WTC11 (cell line): ENCODE results near the gene IGFN1. TPM values are rescaled to one million over a fixed set of nuclear protein-coding genes. Genes with fewer than 3 reads are reported as not detected.

Source experiments
- ATAC-seq: fragments of 200-7000 bp; cut with Tn5 transposase; 2 replicates; pipeline ENCODE4 v1.10.0; 2021; ENCODE audit warnings: mild to moderate bottlenecking, moderate library complexity
- CTCF ChIA-PET: fragments of 300-600 bp; sonication (Branson Sonifier 250); formaldehyde crosslinking; loops from one replicate; lab custom pipeline; 2021; ENCODE audit warnings: antibody characterized with exemption; lab: Charles Lee
- POLR2A ChIA-PET: fragments of 350-600 bp; sonication (Branson Sonifier 250); formaldehyde crosslinking; loops from one replicate; lab custom pipeline; 2021; ENCODE audit warnings: antibody characterized with exemption; lab: Charles Lee
- DNase-seq: peaks from one replicate; pipeline ENCODE4 v3.0.0; 2021; ENCODE audit warnings: low spot score
- H3K27ac Mint-ChIP-seq: 2 replicates; pipeline ENCODE4 v1.8.0; 2021; ENCODE audit warnings: mixed read lengths
- H3K27me3 Mint-ChIP-seq: 2 replicates; pipeline ENCODE4 v1.8.0; 2021; ENCODE audit warnings: low read depth, mild to moderate bottlenecking, moderate library complexity, mixed read lengths
- H3K36me3 Mint-ChIP-seq: 2 replicates; pipeline ENCODE4 v1.8.0; 2021; ENCODE audit warnings: mixed read lengths
- H3K4me1 Mint-ChIP-seq: 2 replicates; pipeline ENCODE4 v1.8.0; 2022; ENCODE audit warnings: mixed read lengths
- H3K4me3 Mint-ChIP-seq: 2 replicates; pipeline ENCODE4 v1.8.0; 2021; ENCODE audit warnings: mild to moderate bottlenecking, moderate library complexity, mixed read lengths
- H3K9me3 Mint-ChIP-seq: 2 replicates; pipeline ENCODE4 v1.8.0; 2021; ENCODE audit warnings: mixed read lengths
- ATF1 ChIP-seq: sonication (generic); formaldehyde crosslinking; IDR thresholded peaks from 2 replicates; pipeline ENCODE4 v1.8.1; 2023; ENCODE audit warnings: mild to moderate bottlenecking, moderate library complexity, missing genetic modification reagents
- CBFB ChIP-seq: sonication (generic); formaldehyde crosslinking; IDR thresholded peaks from 2 replicates; pipeline ENCODE4 v1.8.1; 2022; ENCODE audit warnings: mild to moderate bottlenecking, low read depth, missing genetic modification reagents
- CDX4 ChIP-seq: fragments of 250-450 bp; sonication (Bioruptor Pico); IDR thresholded peaks from 2 replicates; pipeline ENCODE4 v1.9.0; 2021; ENCODE audit warnings: moderate library complexity, mild to moderate bottlenecking, inconsistent platforms, borderline replicate concordance
- CREB1 ChIP-seq: sonication (generic); formaldehyde crosslinking; IDR thresholded peaks from 2 replicates; pipeline ENCODE4 v1.8.0; 2023; ENCODE audit warnings: mild to moderate bottlenecking, missing genetic modification reagents
- CREM ChIP-seq: sonication (generic); formaldehyde crosslinking; IDR thresholded peaks from 2 replicates; pipeline ENCODE4 v1.8.1; 2022; ENCODE audit warnings: mild to moderate bottlenecking, missing genetic modification reagents, moderate library complexity
- E2F5 ChIP-seq: sonication (generic); formaldehyde crosslinking; IDR thresholded peaks from 2 replicates; pipeline ENCODE4 v1.8.1; 2022; ENCODE audit warnings: mild to moderate bottlenecking, moderate library complexity, missing genetic modification reagents
- ERG ChIP-seq: fragments of 250-450 bp; sonication (Bioruptor Pico); IDR thresholded peaks from 2 replicates; pipeline ENCODE4 v1.8.0; 2021; ENCODE audit warnings: mild to moderate bottlenecking
- GABPB1 ChIP-seq: sonication (generic); formaldehyde crosslinking; IDR thresholded peaks from 2 replicates; pipeline ENCODE4 v1.8.1; 2023; ENCODE audit warnings: mild to moderate bottlenecking, missing genetic modification reagents
- GTF2I ChIP-seq: fragments of 250-450 bp; sonication (Bioruptor Pico); conservative IDR thresholded peaks from 2 replicates; pipeline ENCODE4 v1.4.0; 2021; ENCODE audit warnings: mild to moderate bottlenecking
- JAZF1 ChIP-seq: fragments of 250-450 bp; sonication (Bioruptor Pico); IDR thresholded peaks from 2 replicates; pipeline ENCODE4 v1.9.0; 2021; ENCODE audit warnings: moderate library complexity, mild to moderate bottlenecking, inconsistent platforms
- NR1H2 ChIP-seq: sonication (generic); formaldehyde crosslinking; IDR thresholded peaks from 2 replicates; pipeline ENCODE4 v1.9.0; 2021; ENCODE audit warnings: mild to moderate bottlenecking, moderate library complexity, missing genetic modification reagents
- OVOL2 ChIP-seq: fragments of 250-450 bp; sonication (Bioruptor Pico); IDR thresholded peaks from 2 replicates; pipeline ENCODE4 v1.9.0; 2021; ENCODE audit warnings: mild to moderate bottlenecking, borderline replicate concordance
- PREB ChIP-seq: sonication (generic); formaldehyde crosslinking; IDR thresholded peaks from 2 replicates; pipeline ENCODE4 v1.8.1; 2022; ENCODE audit warnings: mild to moderate bottlenecking, missing genetic modification reagents, moderate library complexity, borderline replicate concordance
- RELA ChIP-seq: sonication (generic); formaldehyde crosslinking; IDR thresholded peaks from 2 replicates; pipeline ENCODE4 v1.8.1; 2022; ENCODE audit warnings: missing genetic modification reagents, mild to moderate bottlenecking, borderline replicate concordance
- SOX15 ChIP-seq: fragments of 250-450 bp; sonication (Bioruptor Pico); IDR thresholded peaks from 2 replicates; pipeline ENCODE4 v1.9.0; 2021; ENCODE audit warnings: mild to moderate bottlenecking
- TEAD1 ChIP-seq: sonication (generic); formaldehyde crosslinking; IDR thresholded peaks from 2 replicates; pipeline ENCODE4 v1.8.0; 2022; ENCODE audit warnings: mild to moderate bottlenecking, missing genetic modification reagents
- TEAD4 ChIP-seq: sonication (generic); formaldehyde crosslinking; IDR thresholded peaks from 2 replicates; pipeline ENCODE4 v1.8.0; 2022; ENCODE audit warnings: mild to moderate bottlenecking, missing genetic modification reagents
- ZNF219 ChIP-seq: sonication (generic); formaldehyde crosslinking; IDR thresholded peaks from 2 replicates; pipeline ENCODE4 v1.8.0; 2023; ENCODE audit warnings: missing genetic modification reagents, mild to moderate bottlenecking, borderline replicate concordance
- ZNF671 ChIP-seq: fragments of 250-450 bp; sonication (Bioruptor Pico); IDR thresholded peaks from 2 replicates; pipeline ENCODE4 v1.8.0; 2021; ENCODE audit warnings: mild to moderate bottlenecking
- total RNA-seq: library from RNA; stranded (reverse); gene quantifications from 3 replicates; pipeline ENCODE4 v1.2.3, GENCODE V29; 2021
- TF ChIP-seq, protein P1 (sequence below): fragments of 250-450 bp; sonication (Bioruptor Pico); conservative IDR thresholded peaks from 2 replicates; pipeline ENCODE4 v1.9.0; 2021; ENCODE audit warnings: mild to moderate bottlenecking
- TF ChIP-seq, protein P2 (sequence below): sonication (generic); formaldehyde crosslinking; IDR thresholded peaks from 2 replicates; pipeline ENCODE4 v1.8.0; 2023; ENCODE audit warnings: mild to moderate bottlenecking, missing genetic modification reagents
- TF ChIP-seq, protein P3 (sequence below): sonication (generic); formaldehyde crosslinking; IDR thresholded peaks from 2 replicates; pipeline ENCODE4 v1.8.1; 2022; ENCODE audit warnings: missing genetic modification reagents, borderline replicate concordance

Gene IGFN1
- total RNA-seq, 1 experiment from 2014 or later = 0.11 TPM

GRCh38 chr1:201156346-201156745 is 34.3 kb upstream of the IGFN1 start:
- Mint-ChIP-seq H3K4me3 (no peak overlapping the region), H3K27ac (no peak overlapping the region), H3K36me3 (peaks cover 13% of the 10 kb centered on the region), H3K9me3 (peaks cover 3% of the 10 kb centered on the region; the same call in 1 of the 2 replicates), H3K4me1 (peaks cover 17% of the 10 kb centered on the region), H3K27me3 (0 out of 2 replicates have a peak, but pooled peaks cover 2% of the 10 kb centered on the region)
- TF ChIP-seq, protein P1, sequence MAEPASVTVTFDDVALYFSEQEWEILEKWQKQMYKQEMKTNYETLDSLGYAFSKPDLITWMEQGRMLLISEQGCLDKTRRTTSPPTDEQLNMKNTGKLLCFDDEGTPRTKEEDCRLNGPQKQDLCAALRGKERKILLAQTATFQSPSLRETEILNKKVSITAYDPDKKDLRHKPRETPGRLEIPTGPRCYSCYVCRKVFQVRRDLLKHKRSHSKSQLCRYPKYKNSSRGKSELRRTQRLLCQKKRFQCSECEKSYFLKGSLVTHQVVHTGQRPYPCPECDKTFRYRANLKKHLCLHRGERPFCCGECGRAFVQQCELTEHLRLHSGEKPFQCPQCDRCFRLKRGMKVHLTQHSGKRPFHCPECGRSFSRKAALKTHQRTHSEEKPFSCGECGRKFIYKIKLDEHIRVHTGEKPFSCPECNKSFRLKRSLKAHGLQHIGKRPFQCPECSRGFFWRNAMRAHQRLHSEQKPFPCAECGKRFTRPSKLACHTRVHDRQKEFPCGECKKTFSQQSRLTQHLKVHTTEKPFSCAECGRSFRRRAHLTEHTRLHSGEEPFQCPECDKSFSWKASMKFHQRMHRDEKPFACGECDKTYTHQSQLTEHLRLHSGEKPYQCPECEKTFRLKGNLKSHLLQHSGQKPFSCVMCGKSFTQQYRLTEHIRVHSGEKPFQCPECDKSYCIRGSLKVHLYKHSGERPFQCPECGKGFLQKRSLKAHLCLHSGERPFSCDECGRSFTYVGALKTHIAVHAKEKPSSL (CRISPR knock-in tag) = no peak
- TF ChIP-seq GTF2I (CRISPR knock-in tag) (no peak), PREB (no peak), GABPB1 (CRISPR knock-in tag) (no peak), ATF1 (CRISPR knock-in tag) (no peak), CREB1 (CRISPR knock-in tag) (no peak), TEAD4 (CRISPR knock-in tag) (no peak), JAZF1 (no peak), CREM (CRISPR knock-in tag) (no peak), TEAD1 (CRISPR knock-in tag) (no peak)
- TF ChIP-seq, protein P2, sequence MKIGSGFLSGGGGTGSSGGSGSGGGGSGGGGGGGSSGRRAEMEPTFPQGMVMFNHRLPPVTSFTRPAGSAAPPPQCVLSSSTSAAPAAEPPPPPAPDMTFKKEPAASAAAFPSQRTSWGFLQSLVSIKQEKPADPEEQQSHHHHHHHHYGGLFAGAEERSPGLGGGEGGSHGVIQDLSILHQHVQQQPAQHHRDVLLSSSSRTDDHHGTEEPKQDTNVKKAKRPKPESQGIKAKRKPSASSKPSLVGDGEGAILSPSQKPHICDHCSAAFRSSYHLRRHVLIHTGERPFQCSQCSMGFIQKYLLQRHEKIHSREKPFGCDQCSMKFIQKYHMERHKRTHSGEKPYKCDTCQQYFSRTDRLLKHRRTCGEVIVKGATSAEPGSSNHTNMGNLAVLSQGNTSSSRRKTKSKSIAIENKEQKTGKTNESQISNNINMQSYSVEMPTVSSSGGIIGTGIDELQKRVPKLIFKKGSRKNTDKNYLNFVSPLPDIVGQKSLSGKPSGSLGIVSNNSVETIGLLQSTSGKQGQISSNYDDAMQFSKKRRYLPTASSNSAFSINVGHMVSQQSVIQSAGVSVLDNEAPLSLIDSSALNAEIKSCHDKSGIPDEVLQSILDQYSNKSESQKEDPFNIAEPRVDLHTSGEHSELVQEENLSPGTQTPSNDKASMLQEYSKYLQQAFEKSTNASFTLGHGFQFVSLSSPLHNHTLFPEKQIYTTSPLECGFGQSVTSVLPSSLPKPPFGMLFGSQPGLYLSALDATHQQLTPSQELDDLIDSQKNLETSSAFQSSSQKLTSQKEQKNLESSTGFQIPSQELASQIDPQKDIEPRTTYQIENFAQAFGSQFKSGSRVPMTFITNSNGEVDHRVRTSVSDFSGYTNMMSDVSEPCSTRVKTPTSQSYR (CRISPR knock-in tag) = no peak
- CTCF ChIA-PET = interaction anchor here (1.0 to 1.2 kb wide), 2 partner anchors 220 to 279 kb away, joined by 3 read pairs; no protein-coding TSS in a partner anchor
- ATAC-seq = no peak
- DNase-seq = no peak
- POLR2A ChIA-PET = no interaction called here

- DNase-seq (no peak), ATAC-seq (no peak)
- TF ChIP-seq, protein P3, sequence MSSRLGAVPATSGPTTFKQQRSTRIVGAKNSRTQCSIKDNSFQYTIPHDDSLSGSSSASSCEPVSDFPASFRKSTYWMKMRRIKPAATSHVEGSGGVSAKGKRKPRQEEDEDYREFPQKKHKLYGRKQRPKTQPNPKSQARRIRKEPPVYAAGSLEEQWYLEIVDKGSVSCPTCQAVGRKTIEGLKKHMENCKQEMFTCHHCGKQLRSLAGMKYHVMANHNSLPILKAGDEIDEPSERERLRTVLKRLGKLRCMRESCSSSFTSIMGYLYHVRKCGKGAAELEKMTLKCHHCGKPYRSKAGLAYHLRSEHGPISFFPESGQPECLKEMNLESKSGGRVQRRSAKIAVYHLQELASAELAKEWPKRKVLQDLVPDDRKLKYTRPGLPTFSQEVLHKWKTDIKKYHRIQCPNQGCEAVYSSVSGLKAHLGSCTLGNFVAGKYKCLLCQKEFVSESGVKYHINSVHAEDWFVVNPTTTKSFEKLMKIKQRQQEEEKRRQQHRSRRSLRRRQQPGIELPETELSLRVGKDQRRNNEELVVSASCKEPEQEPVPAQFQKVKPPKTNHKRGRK (CRISPR knock-in tag) = no peak
- TF ChIP-seq ZNF219 (CRISPR knock-in tag) (no peak), E2F5 (no peak), ERG (CRISPR knock-in tag) (no peak), OVOL2 (no peak), SOX15 (CRISPR knock-in tag) (no peak), CREB1 (CRISPR knock-in tag) (no peak), RELA (CRISPR knock-in tag) (no peak), ZNF671 (CRISPR knock-in tag) (no peak), CBFB (CRISPR knock-in tag) (no peak), CDX4 (CRISPR knock-in tag) (no peak), NR1H2 (CRISPR knock-in tag) (no peak)
- H3K9me3 Mint-ChIP-seq = peaks cover 3% of the 10 kb centered on the region; the same call in 1 of the 2 replicates
- H3K27me3 Mint-ChIP-seq = 0 out of 2 replicates have a peak, but pooled peaks cover 2% of the 10 kb centered on the region
- no peak overlapping the region for H3K4me3 Mint-ChIP-seq
- CTCF ChIA-PET = no interaction called here
- H3K36me3 Mint-ChIP-seq = peaks cover 9% of the 10 kb centered on the region; the same call in 1 of the 2 replicates
- H3K4me1 Mint-ChIP-seq = peaks cover 17% of the 10 kb centered on the region
- POLR2A ChIA-PET = no interaction called here
- H3K27ac Mint-ChIP-seq = no peak overlapping the region
These were observed 33.8 kb upstream of the IGFN1 start for GRCh38 chr1:201156819-201157218.
